Kidney (tissue), 14 donors: ENCODE measurements around the gene DRD2. TPM values are rescaled to one million over a fixed set of nuclear protein-coding genes. Genes with fewer than 3 reads are reported as not detected.

Source experiments
- DNase-seq, 5 donors: peaks; one replicate each; pipeline ENCODE4 v3.0.0-alpha.2; 2013 to 2020
- FAIRE-seq: peaks from 2 replicates; lab custom pipeline; 2012; peaks lifted over from hg19 to GRCh38; lab: Jason Lieb, UNC
- H3K27ac ChIP-seq, 2 donors: one replicate each; pipeline ENCODE4 v1.7.0; 2013; ENCODE audit warnings: low read depth in 2 of 2, low read length in 2 of 2, inconsistent platforms in 1 of 2
- H3K27me3 ChIP-seq: one replicate; pipeline ENCODE4 v1.7.1; 2013; ENCODE audit warnings: low read length, inconsistent platforms; ENCODE audit not compliant: control insufficient read depth, insufficient read depth
- H3K36me3 ChIP-seq, 3 donors: one replicate each; pipeline versions ENCODE4 v1.7.0 to v1.7.1; 2013; ENCODE audit warnings: low read length in 3 of 3, control low read depth in 1 of 3, inconsistent platforms in 1 of 3; ENCODE audit not compliant: insufficient read depth in 3 of 3, control insufficient read depth in 2 of 3
- H3K4me1 ChIP-seq, 3 donors: one replicate each; pipeline versions ENCODE4 v1.7.0 to v1.7.1; 2013; ENCODE audit warnings: low read length in 3 of 3, inconsistent platforms in 1 of 3, low read depth in 1 of 3; ENCODE audit not compliant: control insufficient read depth in 2 of 3, insufficient read depth in 2 of 3
- H3K4me3 ChIP-seq, 3 donors: one replicate each; pipeline versions ENCODE4 v1.7.0 to v1.8.1; 2013; ENCODE audit warnings: low read length in 3 of 3, control low read depth in 1 of 3, inconsistent platforms in 1 of 3
- H3K9ac ChIP-seq, 3 donors: one replicate each; pipeline versions ENCODE4 v1.7.0 to v1.7.1; 2013; ENCODE audit warnings: low read length in 3 of 3, control low read depth in 1 of 3, inconsistent platforms in 1 of 3
- H3K9me3 ChIP-seq, 3 donors: one replicate each; pipeline versions ENCODE4 v1.7.0 to v1.7.1; 2013; ENCODE audit warnings: low read length in 3 of 3, control low read depth in 1 of 3, inconsistent platforms in 1 of 3; ENCODE audit not compliant: control insufficient read depth in 2 of 3, insufficient read depth in 1 of 3
- intact Hi-C: fragments of 100-400 bp; cut with DNase I; formaldehyde crosslinking; loops from one replicate; pipeline ENCODE4 v1.11.1; 2022
- polyA plus RNA-seq: library from polyadenylated mRNA; stranded (reverse); fragments of 350-450 nt; fragmentation: Illumina TruSeq; extraction: RNeasy Lipid Tissue Mini Kit (QIAGEN cat#74804); gene quantifications from one replicate; pipeline ENCODE4 v1.2.3, GENCODE V29; 2014; ENCODE audit warnings: low read depth, low replicate concordance; ENCODE audit not compliant: insufficient read depth
- total RNA-seq: library from RNA; stranded (reverse); fragmentation: NEBNext Ultra II Directional; extraction: Animal tissue kit (Norgen Biotek cat#: 25700); gene quantifications from one replicate; pipeline ENCODE4 v1.2.1, GENCODE V29; 2021
- TF ChIP-seq, protein P1 (sequence below): IDR thresholded peaks from 3 replicates; pipeline ENCODE4 v1.5.1; 2012; ENCODE audit warnings: mild to moderate bottlenecking, moderate library complexity, borderline replicate concordance; ENCODE audit not compliant: insufficient read depth; ENCODE audit errors: extremely low read depth
- donor health status: control.
- donor health status: control.
- donor health status: control.
- donor health status: control.
- donor health status: control.
- donor health status: DM: yes; HTN: yes; CAD: no.
- donor health status: Normal renal cell carcinoma (clear cell type).

Gene DRD2
- total and polyA plus RNA-seq, 2 donors from 2014 or later = 0.31 to 0.47 TPM

GRCh38 chr11:113505541-113506375 lies 30.6 kb upstream of the DRD2 start:
- Histone ChIP-seq H3K9ac (no peak overlapping the region), H3K9me3 (no peaks in the 10 kb centered on the region), H3K4me1 (no peaks in the 10 kb centered on the region), H3K27me3 (no peaks in the 10 kb centered on the region), H3K36me3 (no peaks in the 10 kb centered on the region), H3K27ac (no peak overlapping the region), H3K4me3 (no peak overlapping the region)
- peak in 4 of 5 donors; percentile 20 to 44 (median 36) for DNase-seq
- intact Hi-C loops = no loop called here
- TF ChIP-seq, protein P1, sequence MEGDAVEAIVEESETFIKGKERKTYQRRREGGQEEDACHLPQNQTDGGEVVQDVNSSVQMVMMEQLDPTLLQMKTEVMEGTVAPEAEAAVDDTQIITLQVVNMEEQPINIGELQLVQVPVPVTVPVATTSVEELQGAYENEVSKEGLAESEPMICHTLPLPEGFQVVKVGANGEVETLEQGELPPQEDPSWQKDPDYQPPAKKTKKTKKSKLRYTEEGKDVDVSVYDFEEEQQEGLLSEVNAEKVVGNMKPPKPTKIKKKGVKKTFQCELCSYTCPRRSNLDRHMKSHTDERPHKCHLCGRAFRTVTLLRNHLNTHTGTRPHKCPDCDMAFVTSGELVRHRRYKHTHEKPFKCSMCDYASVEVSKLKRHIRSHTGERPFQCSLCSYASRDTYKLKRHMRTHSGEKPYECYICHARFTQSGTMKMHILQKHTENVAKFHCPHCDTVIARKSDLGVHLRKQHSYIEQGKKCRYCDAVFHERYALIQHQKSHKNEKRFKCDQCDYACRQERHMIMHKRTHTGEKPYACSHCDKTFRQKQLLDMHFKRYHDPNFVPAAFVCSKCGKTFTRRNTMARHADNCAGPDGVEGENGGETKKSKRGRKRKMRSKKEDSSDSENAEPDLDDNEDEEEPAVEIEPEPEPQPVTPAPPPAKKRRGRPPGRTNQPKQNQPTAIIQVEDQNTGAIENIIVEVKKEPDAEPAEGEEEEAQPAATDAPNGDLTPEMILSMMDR = no peak
- FAIRE-seq = no peak

- TF ChIP-seq, protein P1 = no peak
- H3K9ac ChIP-seq = no peak overlapping the region
- H3K9me3 ChIP-seq = no peaks in the 10 kb centered on the region
- no peaks in the 10 kb centered on the region for H3K36me3 ChIP-seq
- H3K27me3 ChIP-seq = no peaks in the 10 kb centered on the region
- H3K27ac ChIP-seq = no peak overlapping the region
- intact Hi-C loops = no loop called here
- FAIRE-seq = no peak
- no peaks in the 10 kb centered on the region for H3K4me1 ChIP-seq
- DNase-seq = no peak
- H3K4me3 ChIP-seq = no peak overlapping the region
Observed at GRCh38 chr11:113505046-113505445, 29.8 kb upstream of the DRD2 start.

DNA sequence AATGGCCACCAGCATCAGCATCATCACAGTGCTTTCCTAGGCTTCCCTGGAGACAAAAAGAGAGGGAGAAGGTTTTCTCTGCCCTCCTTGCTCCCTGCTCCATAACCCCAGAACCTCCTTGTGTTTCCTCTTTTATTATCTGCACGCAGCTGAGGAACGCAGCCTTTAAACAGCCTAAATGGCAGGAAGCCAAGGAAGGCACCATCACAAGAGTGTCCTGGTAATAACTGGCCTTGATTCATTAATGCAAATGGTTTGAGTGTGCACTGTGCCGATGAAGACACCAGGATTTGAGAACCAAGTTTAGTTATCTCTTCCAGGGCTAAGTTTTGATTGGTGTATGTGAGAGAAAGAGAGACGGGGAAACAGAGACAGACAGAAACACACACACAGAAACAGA lies 29.4 kb upstream of the DRD2 start:
- Histone ChIP-seq H3K27ac (no peak overlapping the region), H3K4me3 (no peak overlapping the region), H3K9ac (no peak overlapping the region), H3K36me3 (no peaks in the 10 kb centered on the region), H3K9me3 (no peaks in the 10 kb centered on the region), H3K27me3 (no peaks in the 10 kb centered on the region), H3K4me1 (no peaks in the 10 kb centered on the region)
- intact Hi-C loops = no loop called here
- DNase-seq (no peak), FAIRE-seq (no peak)
- TF ChIP-seq, protein P1 = no peak
